NCI-H1417 treated with DMSO at 0.1 percent for 48 hours (cell line): ENCODE measurements around the gene UBE2D2.

Experiments
- DNase-seq: peaks from one replicate; lab custom pipeline; 2025; lab: John Stamatoyannopoulos, UW

UBE2D2 gene

GRCh38 chr5:139676951-139677735 lies 116.0 kb downstream of the UBE2D2 start:
- DNase-seq: no peak
